Measurements from ENCODE around the gene PRPF40B. TPM values are rescaled to one million over a fixed set of nuclear protein-coding genes. Genes with fewer than 3 reads are reported as not detected.
"Not testable (repeated sequence)": the region's sequence is repeated elsewhere in the genome, so short reads cannot be mapped to it uniquely, and the experiment has no call there.

PRPF40B gene
- total RNA-seq, 4 donors from 2014 or later: 17.4 to 72.9 (median 25.4) TPM

GRCh38 chr12:49603721-49604120, 19.6 kb upstream of the PRPF40B start:
- no peak overlapping the region for H3K4me3 ChIP-seq
- H3K27ac ChIP-seq: no peak overlapping the region
- intact Hi-C loops (cut with DNase I; ENCODE audit: low total_unique reads): no loop called here
- H3K9me3 ChIP-seq: no peaks in the 10 kb centered on the region
- no peaks in the 10 kb centered on the region for H3K27me3 ChIP-seq
- TF ChIP-seq POLR2A (IDR thresholded peaks at IDR 0.05) (no peak), CTCF (IDR thresholded peaks at IDR 0.05) (no peak)
- H3K36me3 ChIP-seq: no peaks in the 10 kb centered on the region
- DNase-seq: no peak
- H3K4me1 ChIP-seq: no peaks in the 10 kb centered on the region

GRCh38 chr12:49604856-49605255, 18.5 kb upstream of the PRPF40B start:
- no peaks in the 10 kb centered on the region for H3K4me1 ChIP-seq
- intact Hi-C loops (cut with DNase I; ENCODE audit: low total_unique reads): no loop called here

GRCh38 chr12:49605539-49605938, 17.8 kb upstream of the PRPF40B start, which contains the start of gene FAM186B:
FAM186B (minus strand) TSS chr12:49605639; CDS start chr12:49605477, 162 bp downstream.
- H3K36me3 ChIP-seq; H3K27ac ChIP-seq; H3K4me3 ChIP-seq; H3K4me1 ChIP-seq; H3K9me3 ChIP-seq; intact Hi-C loops (cut with DNase I; ENCODE audit: low total_unique reads); DNase-seq; H3K27me3 ChIP-seq: not testable (repeated sequence)

More at GRCh38 chr12:49604856-49605255, 18.5 kb upstream of the PRPF40B start:
- no peak overlapping the region for H3K4me3 ChIP-seq
- no peaks in the 10 kb centered on the region for H3K27me3 ChIP-seq
- H3K27ac ChIP-seq: no peak overlapping the region
- H3K9me3 ChIP-seq: no peaks in the 10 kb centered on the region
- no peak for DNase-seq
- H3K36me3 ChIP-seq: no peaks in the 10 kb centered on the region
- TF ChIP-seq POLR2A (IDR thresholded peaks at IDR 0.05) (no peak), CTCF (IDR thresholded peaks at IDR 0.05) (no peak)

- Histone ChIP-seq H3K27me3 (no peaks in the 10 kb centered on the region), H3K4me1 (no peaks in the 10 kb centered on the region), H3K27ac (no peak overlapping the region), H3K4me3 (no peak overlapping the region), H3K9me3 (no peaks in the 10 kb centered on the region), H3K36me3 (no peaks in the 10 kb centered on the region)
- TF ChIP-seq POLR2A (IDR thresholded peaks at IDR 0.05): no peak
- no peak for TF ChIP-seq CTCF (IDR thresholded peaks at IDR 0.05)
- no peak for DNase-seq
- intact Hi-C loops (cut with DNase I; ENCODE audit: low total_unique reads): no loop called here
Observed at GRCh38 chr12:49609059-49609874, 14.1 kb upstream of the PRPF40B start.

- H3K36me3 ChIP-seq: no peaks in the 10 kb centered on the region
- intact Hi-C loops (cut with DNase I; ENCODE audit: low total_unique reads): no loop called here
Observed at GRCh38 chr12:49609875-49610154, 13.5 kb upstream of the PRPF40B start.

GRCh38 chr12:49610785-49611184, 12.6 kb upstream of the PRPF40B start:
- H3K36me3 ChIP-seq; H3K27ac ChIP-seq; H3K4me3 ChIP-seq; H3K9me3 ChIP-seq; H3K4me1 ChIP-seq; DNase-seq; H3K27me3 ChIP-seq; intact Hi-C loops (cut with DNase I; ENCODE audit: low total_unique reads): not testable (repeated sequence)

More at GRCh38 chr12:49609875-49610154, 13.5 kb upstream of the PRPF40B start:
- TF ChIP-seq CTCF (IDR thresholded peaks at IDR 0.05): no peak
- no peak overlapping the region for H3K27ac ChIP-seq
- no peaks in the 10 kb centered on the region for H3K9me3 ChIP-seq
- H3K4me3 ChIP-seq: no peak overlapping the region
- H3K27me3 ChIP-seq: no peaks in the 10 kb centered on the region
- H3K4me1 ChIP-seq: no peaks in the 10 kb centered on the region
- DNase-seq: no peak
